GM23338 (cell line): Measurements from ENCODE around the gene CELF2. TPM values are rescaled to one million over a fixed set of nuclear protein-coding genes. Genes with fewer than 3 reads are reported as not detected.

Experiments used
- ATAC-seq: fragments of 200-7000 bp; cut with Tn5 transposase; 3 replicates; pipeline ENCODE4 v1.9.1; 2020
- DNase-seq: peaks from one replicate; pipeline ENCODE4 v3.0.0-alpha.2; 2015; ENCODE audit warnings: low spot score
- H2AFZ ChIP-seq: fragments of 200-600 bp; sonication (generic); 2 replicates; pipeline ENCODE4 v1.8.0; 2016; ENCODE audit warnings: antibody characterized with exemption, mild to moderate bottlenecking, moderate library complexity
- H3F3A ChIP-seq: fragments of 200-600 bp; sonication (generic); replicated peaks from 2 replicates; pipeline ENCODE4 v1.8.0; 2017; ENCODE audit warnings: antibody characterized with exemption, mixed run types, low read depth
- H3K27ac ChIP-seq: fragments of 200-600 bp; sonication (generic); 2 replicates; pipeline ENCODE4 v1.6.1; 2016; ENCODE audit warnings: low read depth
- H3K27me3 ChIP-seq: fragments of 200-600 bp; sonication (generic); 2 replicates; pipeline ENCODE4 v1.8.0; 2016; ENCODE audit warnings: mild to moderate bottlenecking, mixed run types, moderate library complexity; ENCODE audit not compliant: insufficient read depth
- H3K36me3 ChIP-seq: fragments of 200-600 bp; sonication (generic); 2 replicates; pipeline ENCODE4 v1.8.0; 2016; ENCODE audit warnings: mild to moderate bottlenecking; ENCODE audit not compliant: insufficient read depth
- H3K4me1 ChIP-seq: fragments of 200-600 bp; sonication (generic); 2 replicates; pipeline ENCODE4 v1.8.0; 2016; ENCODE audit warnings: mild to moderate bottlenecking, moderate library complexity; ENCODE audit not compliant: insufficient read depth
- H3K4me2 ChIP-seq: fragments of 200-600 bp; sonication (generic); 2 replicates; pipeline ENCODE4 v1.7.1; 2017; ENCODE audit warnings: mixed run types
- H3K4me3 ChIP-seq: fragments of 200-600 bp; sonication (generic); 2 replicates; pipeline ENCODE4 v1.6.1; 2016; ENCODE audit warnings: mixed run types
- H3K79me2 ChIP-seq: fragments of 200-600 bp; sonication (generic); replicated peaks from 2 replicates; pipeline ENCODE4 v1.8.0; 2017; ENCODE audit warnings: mild to moderate bottlenecking; ENCODE audit not compliant: insufficient read depth
- H3K9me2 ChIP-seq: fragments of 200-600 bp; sonication (generic); 2 replicates; pipeline ENCODE4 v1.8.0; 2017; ENCODE audit not compliant: insufficient read depth
- H4K20me1 ChIP-seq: fragments of 200-600 bp; sonication (generic); replicated peaks from 2 replicates; pipeline ENCODE4 v1.8.0; 2017; ENCODE audit warnings: mild to moderate bottlenecking; ENCODE audit not compliant: insufficient read depth
- H3K27ac Mint-ChIP-seq: 2 replicates; pipeline ENCODE4 v1.8.0; 2020; ENCODE audit warnings: inconsistent platforms, mild to moderate bottlenecking, moderate library complexity, mixed read lengths
- H3K27me3 Mint-ChIP-seq: 3 replicates; pipeline ENCODE4 v1.8.0; 2022; ENCODE audit warnings: low read depth, mild to moderate bottlenecking, moderate library complexity, mixed read lengths, inconsistent platforms; ENCODE audit not compliant: insufficient read depth, poor library complexity
- H3K36me3 Mint-ChIP-seq: 3 replicates; pipeline ENCODE4 v1.8.0; 2021; ENCODE audit warnings: low read depth, mild to moderate bottlenecking, inconsistent platforms, moderate library complexity, mixed read lengths
- H3K4me1 Mint-ChIP-seq: 3 replicates; pipeline ENCODE4 v1.8.0; 2020; ENCODE audit warnings: mild to moderate bottlenecking, inconsistent platforms, mixed read lengths
- H3K4me3 Mint-ChIP-seq: 3 replicates; pipeline ENCODE4 v1.8.0; 2021; ENCODE audit warnings: moderate library complexity, mild to moderate bottlenecking, inconsistent platforms, mixed read lengths
- H3K9me3 Mint-ChIP-seq: 3 replicates; pipeline ENCODE4 v1.8.0; 2020; ENCODE audit warnings: moderate library complexity, mild to moderate bottlenecking, inconsistent platforms, mixed read lengths
- CREB1 ChIP-seq: fragments of 250-450 bp; sonication (Bioruptor Pico); IDR thresholded peaks from 2 replicates; pipeline ENCODE4 v1.5.0; 2020; ENCODE audit warnings: low read depth, mild to moderate bottlenecking, moderate library complexity
- CTCF ChIP-seq, 2 experiments: fragments of 200-600 bp in 1 of 2; sonication (generic) in 1 of 2; conservative IDR thresholded peaks; 2 replicates each; pipeline versions ENCODE4 v1.5.1 to v1.6.1; 2016 to 2017; ENCODE audit warnings: antibody characterized with exemption in 2 of 2, low read depth in 2 of 2, mild to moderate bottlenecking in 2 of 2, moderate library complexity in 1 of 2
- ETS1 ChIP-seq: IDR thresholded peaks from 2 replicates; pipeline ENCODE4 v1.6.1; 2016; ENCODE audit warnings: antibody characterized with exemption
- EZH2 ChIP-seq: fragments of 200-600 bp; sonication (generic); IDR thresholded peaks from one replicate; pipeline ENCODE4 v1.8.0; 2017; ENCODE audit warnings: antibody characterized with exemption, mild to moderate bottlenecking, low read depth; ENCODE audit not compliant: unreplicated experiment
- EZH2phosphoT487 ChIP-seq: fragments of 200-600 bp; sonication (generic); IDR thresholded peaks from one replicate; pipeline ENCODE4 v1.8.1; 2018; ENCODE audit warnings: antibody characterized with exemption; ENCODE audit not compliant: unreplicated experiment
- JUNB ChIP-seq: IDR thresholded peaks from one replicate; pipeline ENCODE4 v1.6.1; 2016; ENCODE audit warnings: antibody characterized with exemption; ENCODE audit not compliant: unreplicated experiment
- NANOG ChIP-seq: IDR thresholded peaks from 2 replicates; pipeline ENCODE4 v1.6.1; 2016; ENCODE audit warnings: antibody characterized with exemption, borderline replicate concordance
- POLR2AphosphoS5 ChIP-seq: IDR thresholded peaks from 2 replicates; pipeline ENCODE4 v1.6.1; 2016; ENCODE audit warnings: antibody characterized with exemption, low read depth
- REST ChIP-seq: IDR thresholded peaks from one replicate; pipeline ENCODE4 v1.6.1; 2018; ENCODE audit warnings: antibody characterized with exemption; ENCODE audit not compliant: unreplicated experiment
- STAT1 ChIP-seq: IDR thresholded peaks from one replicate; pipeline ENCODE4 v1.6.1; 2016; ENCODE audit warnings: antibody characterized with exemption; ENCODE audit not compliant: unreplicated experiment
- ZNF114 ChIP-seq: fragments of 250-450 bp; sonication (Bioruptor Pico); IDR thresholded peaks from 2 replicates; pipeline ENCODE4 v1.5.0; 2020; ENCODE audit warnings: mild to moderate bottlenecking, moderate library complexity
- ZNF331 ChIP-seq: fragments of 250-450 bp; sonication (Bioruptor Pico); IDR thresholded peaks from 2 replicates; pipeline ENCODE4 v1.5.0; 2020; ENCODE audit warnings: low read depth, mild to moderate bottlenecking, moderate library complexity
- ZNF462 ChIP-seq: fragments of 250-450 bp; sonication (Bioruptor Pico); IDR thresholded peaks from 2 replicates; pipeline ENCODE4 v1.5.0; 2020; ENCODE audit warnings: mild to moderate bottlenecking, moderate library complexity
- polyA plus RNA-seq: library from polyadenylated mRNA; unstranded; fragments of >200 nt; fragmentation: Nextera tagmentation; extraction: Ambion mirVana; gene quantifications from 2 replicates; pipeline ENCODE4 v1.2.1, GENCODE V29; 2016
- total RNA-seq: library from RNA; depleted of rRNA; stranded (reverse); fragments of >200 nt; shearing (Covaris generic); gene quantifications from 2 replicates; pipeline ENCODE4 v1.2.3, GENCODE V29; 2014

CELF2 gene
- total and polyA plus RNA-seq, 2 experiments from 2014 or later = 18.1 to 22.5 TPM

GRCh38 chr10:11131112-11131639, 113.5 kb downstream of the CELF2 start:
- no peak overlapping the region for H3K27ac Mint-ChIP-seq
- no peak overlapping the region for H2AFZ ChIP-seq
- peaks cover 14% of the 10 kb centered on the region; the same call in 1 of the 2 replicates for H3K79me2 ChIP-seq
- H3K4me2 ChIP-seq = no peak overlapping the region
- H3K27me3 ChIP-seq = no peaks in the 10 kb centered on the region
- no peak overlapping the region for H3K4me3 Mint-ChIP-seq
- no peaks in the 10 kb centered on the region; the same call in 1 of the 2 replicates for H4K20me1 ChIP-seq
- no peak overlapping the region for H3K27ac ChIP-seq
- no peak for ATAC-seq
- DNase-seq = no peak
- no peaks in the 10 kb centered on the region for H3K4me1 ChIP-seq
- H3K27me3 Mint-ChIP-seq = no peaks in the 10 kb centered on the region
- H3K9me3 Mint-ChIP-seq = peaks cover 8% of the 10 kb centered on the region
- H3K4me3 ChIP-seq = no peak overlapping the region
- TF ChIP-seq JUNB (no peak), EZH2phosphoT487 (no peak), ZNF462 (no peak), NANOG (no peak), REST (no peak), STAT1 (no peak), ETS1 (no peak), ZNF114 (CRISPR knock-in tag) (no peak), POLR2AphosphoS5 (no peak), EZH2 (no peak), CTCF (conservative IDR thresholded peaks at IDR 0.05; ENCODE audit: low read depth in 2 of 2) (no peak), CREB1 (CRISPR knock-in tag) (no peak), ZNF331 (CRISPR knock-in tag) (no peak)
- H3K9me2 ChIP-seq = no peaks in the 10 kb centered on the region
- no peaks in the 10 kb centered on the region for H3K36me3 ChIP-seq
- H3F3A ChIP-seq = no peaks in the 10 kb centered on the region
- peaks cover 4% of the 10 kb centered on the region; the same call in 2 of the 3 replicates for H3K4me1 Mint-ChIP-seq
- peaks cover 6% of the 10 kb centered on the region; the same call in 1 of the 3 replicates for H3K36me3 Mint-ChIP-seq
